Measurements from ENCODE around the gene PLEKHA5.

- TF ChIP-seq, protein P1, sequence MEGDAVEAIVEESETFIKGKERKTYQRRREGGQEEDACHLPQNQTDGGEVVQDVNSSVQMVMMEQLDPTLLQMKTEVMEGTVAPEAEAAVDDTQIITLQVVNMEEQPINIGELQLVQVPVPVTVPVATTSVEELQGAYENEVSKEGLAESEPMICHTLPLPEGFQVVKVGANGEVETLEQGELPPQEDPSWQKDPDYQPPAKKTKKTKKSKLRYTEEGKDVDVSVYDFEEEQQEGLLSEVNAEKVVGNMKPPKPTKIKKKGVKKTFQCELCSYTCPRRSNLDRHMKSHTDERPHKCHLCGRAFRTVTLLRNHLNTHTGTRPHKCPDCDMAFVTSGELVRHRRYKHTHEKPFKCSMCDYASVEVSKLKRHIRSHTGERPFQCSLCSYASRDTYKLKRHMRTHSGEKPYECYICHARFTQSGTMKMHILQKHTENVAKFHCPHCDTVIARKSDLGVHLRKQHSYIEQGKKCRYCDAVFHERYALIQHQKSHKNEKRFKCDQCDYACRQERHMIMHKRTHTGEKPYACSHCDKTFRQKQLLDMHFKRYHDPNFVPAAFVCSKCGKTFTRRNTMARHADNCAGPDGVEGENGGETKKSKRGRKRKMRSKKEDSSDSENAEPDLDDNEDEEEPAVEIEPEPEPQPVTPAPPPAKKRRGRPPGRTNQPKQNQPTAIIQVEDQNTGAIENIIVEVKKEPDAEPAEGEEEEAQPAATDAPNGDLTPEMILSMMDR (optimal IDR thresholded peaks at IDR 0.05 in 1 of 3, IDR thresholded peaks at IDR 0.05 in 1 of 3, conservative IDR thresholded peaks at IDR 0.05 in 1 of 3; ENCODE audit: extremely low read depth in 1 of 3, insufficient read depth in 2 of 3, low read length in 3 of 3), result no peak
- TF ChIP-seq EZH2 (IDR thresholded peaks at IDR 0.05; ENCODE audit: low read length), result no peak
These were observed 183.1 kb downstream of the PLEKHA5 start for GRCh38 chr12:19312637-19313036.

Measured in keratinocyte (primary cell).